AG04450 (cell line): ENCODE results near the gene ABCG1. TPM values are rescaled to one million over a fixed set of nuclear protein-coding genes. Genes with fewer than 3 reads are reported as not detected.

Experiments
- CTCF ChIA-PET: fragments of 300-600, 350-600 bp; formaldehyde crosslinking; extraction: SDS; loops from one replicate; lab custom pipeline; 2022; ENCODE audit warnings: antibody characterized with exemption, inconsistent platforms; lab: Charles Lee
- POLR2A ChIA-PET: fragments of 350-600 bp; formaldehyde crosslinking; extraction: SDS; loops from one replicate; lab custom pipeline; 2021; ENCODE audit warnings: antibody characterized with exemption, inconsistent platforms; lab: Yijun Ruan, JAX
- DNase-seq: peaks from one replicate; pipeline ENCODE4 v3.0.0-alpha.2; 2011; ENCODE audit warnings: low read depth, low spot score
- H3K27ac ChIP-seq: one replicate; pipeline ENCODE4 v1.5.1; 2012; ENCODE audit warnings: low read depth, low read length, control low read depth
- H3K27me3 ChIP-seq: one replicate; pipeline ENCODE4 v1.6.0; 2012; ENCODE audit warnings: low read length; ENCODE audit not compliant: control insufficient read depth, insufficient read depth
- H3K4me3 ChIP-seq: 2 replicates; pipeline ENCODE4 v1.5.1; 2011; ENCODE audit warnings: mild to moderate bottlenecking, low read depth, low read length, control low read depth
- H3K9me3 ChIP-seq: 2 replicates; pipeline ENCODE4 v1.5.1; 2012; ENCODE audit warnings: low read length; ENCODE audit not compliant: control insufficient read depth, insufficient read depth
- polyA plus RNA-seq: library from polyadenylated mRNA; depleted of rRNA; stranded (reverse); fragments of >200 nt; gene quantifications from 2 replicates; pipeline ENCODE4 v1.2.3, GENCODE V29; 2011
- TF ChIP-seq, protein P1 (sequence below): IDR thresholded peaks from 2 replicates; pipeline ENCODE4 v1.5.1; 2011; ENCODE audit warnings: low read depth, low read length, control low read depth, inconsistent platforms

ABCG1 gene
- polyA plus RNA-seq, 1 experiment = 0.71 TPM

DNA sequence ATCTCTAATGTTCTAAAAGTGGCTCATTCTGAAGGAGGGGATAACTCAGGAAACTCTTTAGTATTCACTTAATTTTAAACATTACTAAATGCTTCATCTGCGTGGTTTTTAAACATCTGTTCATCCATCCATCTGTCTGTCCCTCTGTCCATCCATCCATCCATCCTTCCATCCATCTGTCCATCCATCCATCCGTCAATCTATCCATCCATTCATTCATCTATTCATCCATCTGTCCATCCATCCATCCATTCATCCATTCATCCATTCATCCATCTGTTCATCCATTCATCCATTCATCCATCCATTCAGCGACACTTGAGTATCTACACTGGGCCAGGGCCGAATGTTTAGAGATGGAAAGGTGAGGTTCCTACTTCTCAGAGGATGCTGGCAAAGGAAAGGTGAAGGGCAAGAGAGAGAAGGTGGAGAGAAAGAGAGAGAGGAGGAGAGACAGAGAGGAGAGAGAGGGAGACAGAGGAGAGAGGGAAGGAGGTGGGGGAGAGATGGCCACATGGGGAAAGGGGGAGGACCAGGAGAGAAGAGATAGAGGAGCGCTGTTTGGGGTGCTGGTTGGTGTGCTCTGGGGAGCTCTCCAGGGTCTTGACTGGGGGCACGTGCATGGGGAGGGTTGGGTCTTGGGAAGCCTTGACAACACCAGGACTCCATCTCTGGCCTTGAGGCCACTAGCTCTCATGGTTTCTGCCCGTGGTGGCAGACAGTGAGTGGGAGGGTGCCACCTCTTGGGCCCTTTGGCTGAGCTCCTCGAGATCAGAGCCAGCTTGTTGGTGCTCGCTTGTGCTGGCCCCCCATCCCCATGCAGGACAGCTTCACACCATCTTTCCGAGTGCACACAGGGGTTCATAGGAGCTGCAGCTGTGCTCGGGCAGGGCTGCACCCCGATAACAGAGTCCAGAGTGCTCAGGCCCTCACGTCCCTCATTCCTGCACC lies 45.6 kb downstream of the ABCG1 start:
- ChIA-PET CTCF (interaction anchor here (1.6 kb wide), 1 partner anchor 120 kb away, joined by 6 read pairs; no protein-coding TSS in a partner anchor), POLR2A (no interaction called here)
- peaks cover 12% of the 10 kb centered on the region for H3K27me3 ChIP-seq
- no peak overlapping the region for H3K27ac ChIP-seq
- TF ChIP-seq, protein P1, sequence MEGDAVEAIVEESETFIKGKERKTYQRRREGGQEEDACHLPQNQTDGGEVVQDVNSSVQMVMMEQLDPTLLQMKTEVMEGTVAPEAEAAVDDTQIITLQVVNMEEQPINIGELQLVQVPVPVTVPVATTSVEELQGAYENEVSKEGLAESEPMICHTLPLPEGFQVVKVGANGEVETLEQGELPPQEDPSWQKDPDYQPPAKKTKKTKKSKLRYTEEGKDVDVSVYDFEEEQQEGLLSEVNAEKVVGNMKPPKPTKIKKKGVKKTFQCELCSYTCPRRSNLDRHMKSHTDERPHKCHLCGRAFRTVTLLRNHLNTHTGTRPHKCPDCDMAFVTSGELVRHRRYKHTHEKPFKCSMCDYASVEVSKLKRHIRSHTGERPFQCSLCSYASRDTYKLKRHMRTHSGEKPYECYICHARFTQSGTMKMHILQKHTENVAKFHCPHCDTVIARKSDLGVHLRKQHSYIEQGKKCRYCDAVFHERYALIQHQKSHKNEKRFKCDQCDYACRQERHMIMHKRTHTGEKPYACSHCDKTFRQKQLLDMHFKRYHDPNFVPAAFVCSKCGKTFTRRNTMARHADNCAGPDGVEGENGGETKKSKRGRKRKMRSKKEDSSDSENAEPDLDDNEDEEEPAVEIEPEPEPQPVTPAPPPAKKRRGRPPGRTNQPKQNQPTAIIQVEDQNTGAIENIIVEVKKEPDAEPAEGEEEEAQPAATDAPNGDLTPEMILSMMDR = no peak
- H3K4me3 ChIP-seq = no peak overlapping the region
- DNase-seq = no peak
- H3K9me3 ChIP-seq = no peaks in the 10 kb centered on the region

DNA sequence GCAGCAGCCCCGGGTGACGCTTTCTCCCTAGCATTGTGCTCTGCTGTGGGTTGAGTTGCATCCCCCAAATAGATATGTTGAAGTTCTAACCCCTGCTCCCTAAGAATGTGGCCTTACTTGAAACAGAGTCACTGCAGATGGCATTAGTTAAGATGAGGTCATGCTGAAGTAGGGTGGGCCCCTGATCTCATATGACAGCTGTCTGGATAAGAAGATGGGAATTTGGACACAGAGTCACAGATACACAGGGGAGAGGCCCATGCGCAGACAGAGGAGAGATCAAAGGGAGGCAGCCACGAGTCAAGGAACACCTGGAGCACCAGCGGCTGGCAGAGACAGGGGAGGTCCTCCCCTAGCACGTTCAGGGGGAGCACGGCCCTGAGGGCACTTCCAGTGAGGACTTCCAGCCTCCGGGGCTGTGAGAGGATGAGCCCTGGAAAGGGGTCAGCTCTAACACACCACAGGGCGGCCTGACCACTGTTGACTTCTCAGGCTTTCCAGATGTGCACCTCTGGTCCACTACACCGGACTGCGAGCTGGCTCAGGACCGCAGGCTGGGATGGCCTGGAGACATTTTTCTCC lies 46.4 kb downstream of the ABCG1 start:
- H3K9me3 ChIP-seq = no peaks in the 10 kb centered on the region
- DNase-seq = no peak
- POLR2A ChIA-PET = no interaction called here
- TF ChIP-seq, protein P1 = no peak
- no peak overlapping the region for H3K4me3 ChIP-seq
- CTCF ChIA-PET = interaction anchor here (1.6 kb wide), 1 partner anchor 120 kb away, joined by 6 read pairs; no protein-coding TSS in a partner anchor
- peaks cover 5% of the 10 kb centered on the region for H3K27me3 ChIP-seq
- H3K27ac ChIP-seq = no peak overlapping the region

DNA sequence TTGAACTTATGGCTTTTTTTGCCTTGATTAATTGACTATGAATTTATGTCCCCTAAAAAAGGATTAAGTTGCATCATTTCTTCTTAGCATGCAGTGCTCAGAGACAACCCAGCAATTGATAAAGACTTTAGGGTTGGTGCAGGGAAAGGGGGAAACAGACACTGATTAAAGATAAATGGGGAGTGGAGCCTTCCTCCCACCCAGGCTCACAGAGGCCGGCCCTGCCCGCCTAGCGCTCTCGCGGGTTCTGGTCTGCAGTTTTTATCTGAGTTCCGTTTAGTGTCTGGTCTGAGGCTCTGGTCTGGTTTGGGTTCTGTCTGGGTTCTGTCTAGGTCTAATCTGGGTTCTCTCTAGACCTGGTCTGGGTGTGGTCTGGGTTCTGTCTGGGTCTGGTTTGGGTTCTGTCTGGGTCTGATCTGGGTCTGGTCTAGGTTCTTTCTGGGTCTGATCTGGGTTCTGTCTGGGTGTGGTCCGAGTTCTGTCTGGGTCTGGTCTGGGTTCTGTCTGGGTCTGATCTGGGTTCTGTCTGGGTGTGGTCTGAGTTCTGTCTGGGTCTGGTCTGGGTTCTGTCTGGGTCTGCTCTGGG lies 48.1 kb downstream of the ABCG1 start:
- Histone ChIP-seq H3K27ac (no peak overlapping the region), H3K9me3 (no peaks in the 10 kb centered on the region), H3K27me3 (peaks cover 5% of the 10 kb centered on the region), H3K4me3 (no peak overlapping the region)
- DNase-seq = no peak
- TF ChIP-seq, protein P1 = no peak
- ChIA-PET CTCF (no interaction called here), POLR2A (no interaction called here)

DNA sequence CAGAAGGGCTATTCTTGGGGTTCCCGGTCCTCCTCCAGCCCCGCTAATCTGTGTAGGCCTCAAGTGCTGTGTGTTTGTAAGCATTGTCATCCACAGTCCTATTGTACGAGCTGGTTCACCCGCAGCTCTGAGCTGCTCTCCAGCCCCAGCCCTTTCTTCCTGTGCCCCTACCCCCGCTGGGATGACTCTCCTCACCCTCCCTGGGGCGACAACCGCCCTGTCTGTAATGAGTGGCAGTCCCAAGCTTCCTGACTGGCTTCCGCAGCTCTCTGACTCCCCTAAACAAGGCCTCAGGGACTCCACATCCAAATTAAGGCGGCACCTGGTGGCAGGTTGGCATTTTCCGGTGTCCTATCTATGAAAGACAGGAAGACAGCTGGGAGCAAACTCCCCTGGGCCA lies 50.4 kb downstream of the ABCG1 start:
- POLR2A ChIA-PET = no interaction called here
- H3K4me3 ChIP-seq = no peak overlapping the region
- H3K27me3 ChIP-seq = no peaks in the 10 kb centered on the region
- DNase-seq = no peak
- no peaks in the 10 kb centered on the region for H3K9me3 ChIP-seq
- TF ChIP-seq, protein P1 = no peak
- CTCF ChIA-PET = interaction anchor here (1.2 to 2.0 kb wide), 2 partner anchors 11 to 124 kb away, joined by 3 to 5 read pairs; no protein-coding TSS in a partner anchor
- H3K27ac ChIP-seq = no peak overlapping the region

DNA sequence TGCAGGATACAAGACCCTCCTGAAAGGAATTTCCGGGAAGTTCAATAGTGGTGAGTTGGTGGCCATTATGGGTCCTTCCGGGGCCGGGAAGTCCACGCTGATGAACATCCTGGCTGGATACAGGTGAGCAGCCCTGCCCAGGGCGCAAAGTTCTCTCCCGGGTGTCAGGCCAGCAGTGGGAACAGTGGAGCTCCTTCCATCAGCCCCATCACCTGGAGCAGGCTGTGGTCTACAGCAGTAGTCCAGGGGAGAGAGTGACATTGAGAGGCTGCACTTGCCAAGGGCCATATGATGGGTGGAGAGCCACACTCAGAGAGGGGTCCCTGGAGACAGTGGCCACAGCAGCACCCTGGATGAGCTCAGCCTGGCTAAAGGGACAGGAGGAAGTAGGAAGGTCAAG lies 52.1 kb downstream of the ABCG1 start:
- DNase-seq = no peak
- Histone ChIP-seq H3K27me3 (no peaks in the 10 kb centered on the region), H3K9me3 (no peaks in the 10 kb centered on the region), H3K27ac (no peak overlapping the region), H3K4me3 (no peak overlapping the region)
- ChIA-PET CTCF (no interaction called here), POLR2A (no interaction called here)
- TF ChIP-seq, protein P1 = no peak
